Amygdala (tissue), 56 donors: ENCODE results near the gene SRPRB.
"Not testable (repeated sequence)": the region's sequence is repeated elsewhere in the genome, so short reads cannot be mapped to it uniquely, and the experiment has no call there.

Experiments
- DNase-seq, 56 donors: peaks; one replicate each; lab custom pipeline; 2025; lab: John Stamatoyannopoulos, UW

SRPRB gene

GRCh38 chr3:133776794-133777438 lies 28.7 kb upstream of the SRPRB start:
- no peak for DNase-seq

GRCh38 chr3:133777807-133778568 lies 27.6 kb upstream of the SRPRB start:
- DNase-seq = no peak

- DNase-seq = no peak
Measured at GRCh38 chr3:133779626-133780203, 25.9 kb upstream of the SRPRB start.

- DNase-seq = not testable (repeated sequence)
Measured at GRCh38 chr3:133780756-133781155, 24.9 kb upstream of the SRPRB start.

GRCh38 chr3:133781570-133781969 lies 24.0 kb upstream of the SRPRB start:
- no peak for DNase-seq

GRCh38 chr3:133782454-133782853 lies 23.2 kb upstream of the SRPRB start:
- DNase-seq = no peak

GRCh38 chr3:133783762-133784161 lies 21.9 kb upstream of the SRPRB start:
- DNase-seq = no peak

GRCh38 chr3:133788024-133788423 lies 17.6 kb upstream of the SRPRB start:
- no peak for DNase-seq

- DNase-seq = no peak
Measured at GRCh38 chr3:133792171-133792763, 13.3 kb upstream of the SRPRB start.

GRCh38 chr3:133797396-133798105 lies 8.1 kb upstream of the SRPRB start:
- DNase-seq = no peak

- DNase-seq = peak in 1 of 56 donors; percentile 11
Measured at GRCh38 chr3:133799794-133800585, 5.6 kb upstream of the SRPRB start.

GRCh38 chr3:133803469-133803868 lies 2.1 kb upstream of the SRPRB start:
- DNase-seq = no peak

GRCh38 chr3:133804896-133805295 lies 719 bp upstream of the SRPRB start:
- DNase-seq = no peak

- no peak for DNase-seq
Measured at GRCh38 chr3:133805384-133805701, 272 bp upstream of the SRPRB start.

GRCh38 chr3:133812872-133813271 lies 7.3 kb downstream of the SRPRB start:
- no peak for DNase-seq

GRCh38 chr3:133815386-133815785 lies 9.8 kb downstream of the SRPRB start:
- DNase-seq = no peak

GRCh38 chr3:133820129-133820528 lies 14.5 kb downstream of the SRPRB start:
- no peak for DNase-seq

- DNase-seq = no peak
Measured at GRCh38 chr3:133820889-133821675, 15.5 kb downstream of the SRPRB start.
